Testis (tissue), 3 donors: Measurements from ENCODE around the gene MICB. TPM values are rescaled to one million over a fixed set of nuclear protein-coding genes. Genes with fewer than 3 reads are reported as not detected.

Experiments used
- DNase-seq: peaks from one replicate; pipeline ENCODE4 v3.0.0-alpha.2; 2019
- H3K27ac ChIP-seq, 2 donors: fragments of 200-600 bp; sonication (generic); one replicate each; pipeline ENCODE4 v1.5.1; 2019
- H3K27me3 ChIP-seq: fragments of 200-600 bp; sonication (generic); one replicate; pipeline ENCODE4 v1.5.1; 2019
- H3K36me3 ChIP-seq: fragments of 200-600 bp; sonication (generic); one replicate; pipeline ENCODE4 v1.5.1; 2017; ENCODE audit warnings: low read depth; ENCODE audit errors: missing control alignments
- H3K4me1 ChIP-seq: fragments of 200-600 bp; sonication (generic); one replicate; pipeline ENCODE4 v1.5.1; 2019
- H3K4me3 ChIP-seq, 2 donors: fragments of 200-600 bp; sonication (generic); one replicate each; pipeline ENCODE4 v1.5.1; 2017 to 2019
- H3K9me3 ChIP-seq: fragments of 200-600 bp; sonication (generic); one replicate; pipeline ENCODE4 v1.5.1; 2017
- CTCF ChIP-seq, 3 experiments: fragments of 450-650 bp in 2 of 3; fragments of 200-600 bp in 1 of 3; sonication (generic) in 1 of 3; IDR thresholded peaks; one replicate each; pipeline ENCODE4 v1.5.1; 2016 to 2019; ENCODE audit warnings: antibody characterized with exemption in 3 of 3, mild to moderate bottlenecking in 2 of 3, moderate library complexity in 1 of 3
- POLR2A ChIP-seq: fragments of 450-650 bp; IDR thresholded peaks from one replicate; pipeline ENCODE4 v1.6.1; 2017; ENCODE audit warnings: antibody characterized with exemption, mild to moderate bottlenecking, moderate library complexity
- WGBS, 2 donors: methylation state at CpG; one replicate each; pipeline ENCODE4 v1.1.5; 2018; 5-methylcytosine and 5-hydroxymethylcytosine counted together
- intact Hi-C: fragments of 100-400 bp; cut with DNase I; formaldehyde crosslinking; loops from one replicate; pipeline ENCODE4 v1.15.1; 2023; ENCODE audit warnings: low total_unique reads
- polyA plus RNA-seq: library from polyadenylated mRNA; stranded (reverse); fragments of 350-450 nt; fragmentation: Illumina TruSeq; extraction: RNeasy Lipid Tissue Mini Kit (QIAGEN cat#74804); gene quantifications from one replicate; pipeline ENCODE4 v1.2.3, GENCODE V29; 2014; ENCODE audit warnings: low read depth, low replicate concordance; ENCODE audit not compliant: insufficient read depth
- total RNA-seq, 2 donors: library from RNA; depleted of rRNA; stranded (reverse); fragments of >200 nt; gene quantifications; one replicate each; pipeline ENCODE4 v1.2.3, GENCODE V29; 2016

The MICB gene
- total and polyA plus RNA-seq, 3 donors from 2014 or later: 4.1 to 5.4 (median 4.4) TPM

GRCh38 chr6:31529329-31530150 lies 31.6 kb downstream of the MICB start:
- Histone ChIP-seq H3K27me3 (no peaks in the 10 kb centered on the region), H3K36me3 (no peaks in the 10 kb centered on the region), H3K4me1 (no peaks in the 10 kb centered on the region), H3K4me3 (no peak overlapping the region), H3K27ac (no peak overlapping the region), H3K9me3 (no peaks in the 10 kb centered on the region)
- intact Hi-C loops: no loop called here
- 46 to 60% methylated on average over 10 to 12 of the region's 12 CpGs for WGBS, 2 donors
- TF ChIP-seq POLR2A (no peak), CTCF (IDR thresholded peaks at IDR 0.05) (no peak)
- no peak for DNase-seq

GRCh38 chr6:31530659-31531058 lies 32.7 kb downstream of the MICB start:
- Histone ChIP-seq H3K27ac (no peak overlapping the region), H3K4me3 (no peak overlapping the region), H3K4me1 (no peaks in the 10 kb centered on the region), H3K27me3 (no peaks in the 10 kb centered on the region), H3K9me3 (no peaks in the 10 kb centered on the region), H3K36me3 (no peaks in the 10 kb centered on the region)
- no peak for DNase-seq
- intact Hi-C loops: no loop called here
- 76 to 78% methylated on average over 5 of the region's 6 CpGs for WGBS, 2 donors
- TF ChIP-seq CTCF (IDR thresholded peaks at IDR 0.05) (no peak), POLR2A (no peak)

DNA sequence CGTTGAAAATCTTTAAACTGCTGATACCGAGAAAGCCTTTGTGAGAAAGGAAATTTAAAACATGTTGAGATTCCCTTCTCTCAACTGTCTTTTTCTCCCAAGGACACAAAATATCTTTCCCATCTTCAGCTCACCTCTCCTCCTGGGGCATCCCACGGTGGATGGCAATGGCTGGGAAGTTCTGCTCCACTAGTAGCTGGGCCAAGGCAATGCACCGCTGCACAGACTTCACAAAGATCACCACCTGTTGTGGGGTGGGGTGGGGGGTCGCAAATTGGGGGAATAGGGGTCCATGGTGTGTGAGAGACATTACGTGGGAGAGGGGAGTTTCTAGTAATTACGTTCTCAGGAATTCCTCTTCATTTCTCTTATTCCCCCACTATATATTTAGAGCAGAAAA lies 33.2 kb downstream of the MICB start:
- H3K27me3 ChIP-seq: no peaks in the 10 kb centered on the region
- DNase-seq: no peak
- intact Hi-C loops: no loop called here
- no peaks in the 10 kb centered on the region for H3K36me3 ChIP-seq
- 83 to 85% methylated on average over 7 of the region's 7 CpGs for WGBS, 2 donors
- no peaks in the 10 kb centered on the region for H3K4me1 ChIP-seq
- TF ChIP-seq POLR2A (no peak), CTCF (IDR thresholded peaks at IDR 0.05) (no peak)
- H3K27ac ChIP-seq: no peak overlapping the region
- no peaks in the 10 kb centered on the region for H3K9me3 ChIP-seq
- no peak overlapping the region for H3K4me3 ChIP-seq

GRCh38 chr6:31531771-31532643 lies 34.1 kb downstream of the MICB start:
- Histone ChIP-seq H3K4me1 (no peaks in the 10 kb centered on the region), H3K27ac (no peak overlapping the region), H3K4me3 (no peak overlapping the region), H3K36me3 (no peaks in the 10 kb centered on the region), H3K27me3 (no peaks in the 10 kb centered on the region), H3K9me3 (no peaks in the 10 kb centered on the region)
- intact Hi-C loops: no loop called here
- no peak for DNase-seq
- 67 to 74% methylated on average over 9 of the region's 9 CpGs for WGBS, 2 donors
- TF ChIP-seq POLR2A (no peak), CTCF (IDR thresholded peaks at IDR 0.05) (no peak)
